K562 (cell line): Measurements from ENCODE around the gene POMGNT2. TPM values are rescaled to one million over a fixed set of nuclear protein-coding genes. Genes with fewer than 3 reads are reported as not detected.

ENCODE experiments used
- ATAC-seq: fragments of 200-7000 bp; cut with Tn5 transposase; 3 replicates; pipeline ENCODE4 v1.9.1; 2020; ENCODE audit warnings: moderate library complexity
- BruUV-seq: library from RNA; stranded (reverse); fragments of 400-500 nt; replicated peaks from 2 replicates; lab custom pipeline; 2021; lab: Mats Ljungman, UMichigan
- CTCF ChIA-PET: fragments of 300-600 bp; formaldehyde crosslinking; extraction: SDS; loops from one replicate; lab custom pipeline; 2021; ENCODE audit warnings: low intra/inter-chr PET ratio; lab: Yijun Ruan, JAX
- POLR2A ChIA-PET: fragments of 300-600, 350-650 bp; sonication (Branson Sonifier 250); formaldehyde crosslinking; extraction: SDS; loops from one replicate; lab custom pipeline; 2021; ENCODE audit warnings: antibody characterized with exemption, inconsistent platforms; lab: Yijun Ruan, JAX
- DNase-seq, 4 experiments: peaks; one replicate each; pipeline versions ENCODE4 v3.0.0 to v3.0.0-alpha.2; 2011 to 2018; ENCODE audit warnings: low spot score in 3 of 4, mixed read lengths in 3 of 4; ENCODE audit errors: extremely low read depth in 1 of 4
- FAIRE-seq: peaks from 2 replicates; lab custom pipeline; 2011; peaks lifted over from hg19 to GRCh38; lab: Jason Lieb, UNC
- H2AFZ ChIP-seq: 2 replicates; pipeline ENCODE4 v1.6.0; 2011; ENCODE audit warnings: low read depth, low read length, control low read depth, inconsistent platforms
- H3K27ac ChIP-seq: fragments of 200-600 bp; 3 replicates; pipeline ENCODE4 v1.8.0; 2011; ENCODE audit warnings: low read depth, mild to moderate bottlenecking, control low read depth, inconsistent platforms, low read length, moderate library complexity, mixed read lengths; ENCODE audit errors: extremely low read depth
- H3K27me3 ChIP-seq, 2 experiments: fragments of 300-600 bp in 1 of 2; 2 replicates in 1 of 2; 3 replicates in 1 of 2; pipeline versions ENCODE4 v1.6.0 to v1.8.0; 2011; ENCODE audit warnings: inconsistent platforms in 2 of 2, low read length in 2 of 2, mild to moderate bottlenecking in 1 of 2, mixed read lengths in 1 of 2, moderate library complexity in 1 of 2; ENCODE audit not compliant: control insufficient read depth in 2 of 2, insufficient read depth in 2 of 2
- H3K36me3 ChIP-seq: fragments of 300-600 bp; 3 replicates; pipeline ENCODE4 v1.8.0; 2011; ENCODE audit warnings: mild to moderate bottlenecking, low read length, inconsistent platforms; ENCODE audit not compliant: control insufficient read depth, insufficient read depth
- H3K4me1 ChIP-seq, 2 experiments: fragments of 200-600 bp in 1 of 2; replicated peaks in 1 of 2; 2 replicates in 1 of 2; 3 replicates in 1 of 2; pipeline versions ENCODE4 v1.5.1 to v1.8.0; 2011; ENCODE audit warnings: inconsistent platforms in 2 of 2, low read length in 2 of 2, mild to moderate bottlenecking in 1 of 2, mixed read lengths in 1 of 2, moderate library complexity in 1 of 2; ENCODE audit not compliant: control insufficient read depth in 2 of 2, insufficient read depth in 2 of 2
- H3K4me2 ChIP-seq: 2 replicates; pipeline ENCODE4 v1.6.1; 2011; ENCODE audit warnings: low read length, control low read depth, inconsistent platforms, mixed read lengths; ENCODE audit not compliant: insufficient read depth
- H3K4me3 ChIP-seq: fragments of 200-600 bp; sonication (generic), shearing (Covaris generic); 2 replicates; pipeline ENCODE4 v1.5.1; 2016; ENCODE audit warnings: control low read depth, inconsistent platforms
- H3K79me2 ChIP-seq: fragments of 200-600 bp; 3 replicates; pipeline ENCODE4 v1.8.0; 2011; ENCODE audit warnings: low read length, inconsistent platforms; ENCODE audit not compliant: control insufficient read depth, insufficient read depth
- H3K9ac ChIP-seq, 2 experiments: 2 replicates each; pipeline versions ENCODE4 v1.6.0 to v1.6.1; 2011; ENCODE audit warnings: low read depth in 2 of 2, low read length in 2 of 2, control low read depth in 1 of 2, inconsistent platforms in 1 of 2, mild to moderate bottlenecking in 1 of 2, mixed read lengths in 1 of 2; ENCODE audit not compliant: insufficient read depth in 1 of 2
- H3K9me1 ChIP-seq: one replicate; pipeline ENCODE4 v1.6.0; 2011; ENCODE audit warnings: inconsistent platforms, mild to moderate bottlenecking, low read length, moderate library complexity; ENCODE audit not compliant: control insufficient read depth, insufficient read depth
- H3K9me3 ChIP-seq: replicated peaks from 2 replicates; pipeline ENCODE4 v1.5.1; 2011; ENCODE audit warnings: low read depth, low read length, inconsistent platforms; ENCODE audit not compliant: control insufficient read depth, insufficient read depth
- H4K20me1 ChIP-seq: replicated peaks from 2 replicates; pipeline ENCODE4 v1.6.1; 2011; ENCODE audit warnings: low read length, inconsistent platforms, mixed read lengths; ENCODE audit not compliant: control insufficient read depth, insufficient read depth
- BACH1 ChIP-seq: fragments of 200-800 bp; sonication (Bioruptor generic); IDR thresholded peaks from 2 replicates; pipeline ENCODE4 v1.6.1; 2016; ENCODE audit warnings: missing genetic modification characterization, missing compliant biosample characterization
- CAMTA2 ChIP-seq: fragments of 250-450 bp; sonication (Bioruptor Pico); conservative IDR thresholded peaks from 2 replicates; pipeline ENCODE4 v1.5.1; 2022
- CEBPZ ChIP-seq: fragments of 150-350 bp; IDR thresholded peaks from 2 replicates; pipeline ENCODE4 v1.6.1; 2014; ENCODE audit warnings: low read depth, mild to moderate bottlenecking, low read length, borderline replicate concordance
- CTCF ChIP-seq, 3 experiments: IDR thresholded peaks in 2 of 3; conservative IDR thresholded peaks in 1 of 3; 2 replicates each; pipeline ENCODE4 v1.5.1; 2011 to 2012; ENCODE audit warnings: low read length in 3 of 3, mild to moderate bottlenecking in 3 of 3, control low read depth in 2 of 3, improper control_type of control experiment in 1 of 3, inconsistent platforms in 1 of 3, low read depth in 1 of 3, mixed read lengths in 1 of 3, moderate library complexity in 1 of 3; ENCODE audit not compliant: insufficient read depth in 2 of 3
- HDAC8 ChIP-seq: fragments of 450-650 bp; IDR thresholded peaks from 2 replicates; pipeline ENCODE4 v1.6.1; 2016; ENCODE audit warnings: mild to moderate bottlenecking, missing genetic modification characterization, moderate library complexity, missing compliant biosample characterization
- HMGXB4 ChIP-seq: sonication (generic); formaldehyde crosslinking; IDR thresholded peaks from 2 replicates; pipeline ENCODE4 v1.8.1; 2023; ENCODE audit warnings: mild to moderate bottlenecking, missing genetic modification reagents
- KLF1 ChIP-seq: fragments of 450-650 bp; IDR thresholded peaks from 2 replicates; pipeline ENCODE4 v1.6.1; 2016; ENCODE audit warnings: missing genetic modification characterization, missing compliant biosample characterization
- MEF2D ChIP-seq: conservative IDR thresholded peaks from 2 replicates; pipeline ENCODE4 v1.6.1; 2016; ENCODE audit warnings: low read depth, missing genetic modification characterization, missing compliant biosample characterization
- NFIX ChIP-seq: fragments of 250-450 bp; sonication (Bioruptor Pico); IDR thresholded peaks from 2 replicates; pipeline ENCODE4 v1.4.0; 2020; ENCODE audit warnings: low read depth, mild to moderate bottlenecking, moderate library complexity
- SUPT5H ChIP-seq: fragments of 450-650 bp; IDR thresholded peaks from 2 replicates; pipeline ENCODE4 v1.6.1; 2016
- TFE3 ChIP-seq: fragments of 450-650 bp; formaldehyde crosslinking; IDR thresholded peaks from 2 replicates; pipeline ENCODE4 v1.4.0; 2020; ENCODE audit warnings: mild to moderate bottlenecking, mixed read lengths
- ZNF507 ChIP-seq: conservative IDR thresholded peaks from 2 replicates; pipeline ENCODE4 v1.6.1; 2017; ENCODE audit warnings: missing genetic modification characterization, missing compliant biosample characterization
- ZSCAN32 ChIP-seq: fragments of 450-650 bp; formaldehyde crosslinking; IDR thresholded peaks from 2 replicates; pipeline ENCODE4 v1.4.0; 2020; ENCODE audit warnings: mild to moderate bottlenecking, moderate library complexity
- WGBS: fragments of 100-300 bp; shearing (Covaris generic); methylation state at CpG from one replicate; pipeline ENCODE4 v1.1.6; 2016; ENCODE audit warnings: low coverage, mixed read lengths; ENCODE audit not compliant: insufficient coverage; ENCODE audit errors: missing lambda C conversion rate; 5-methylcytosine and 5-hydroxymethylcytosine counted together
- in situ Hi-C: fragments of 300-500 bp; cut with MboI; formaldehyde crosslinking; loops from 4 replicates; pipeline ENCODE4 v1.15.0; 2018; ENCODE audit warnings: inconsistent platforms, mixed read lengths
- intact Hi-C: fragments of 100-400 bp; cut with micrococcal nuclease; formaldehyde crosslinking; loops from 2 replicates; pipeline ENCODE4 v1.14.2; 2022
- polyA plus RNA-seq, 8 experiments: library from polyadenylated mRNA; depleted of rRNA in 4 of 8; stranded (reverse) in 5 of 8; unstranded in 3 of 8; fragments of >200 nt; fragmentation: Nextera tagmentation in 2 of 8; fragmentation: Illumina TruSeq in 1 of 8; extraction: Ambion mirVana in 2 of 8; extraction: Trizol in 1 of 8; gene quantifications; 2 replicates each; pipeline versions ENCODE4 v1.2.1 to v1.2.3, GENCODE V29; 2011 to 2014; ENCODE audit warnings: inconsistent platforms in 1 of 8, missing spikeins in 1 of 8
- total RNA-seq, 7 experiments: library from RNA; depleted of rRNA in 6 of 7; stranded (reverse); fragments of >200 nt in 6 of 7; fragmentation: Illumina TruSeq in 2 of 7; extraction: Trizol in 2 of 7; gene quantifications; 2 replicates each; pipeline versions ENCODE4 v1.2.1 to v1.2.3, GENCODE V29; 2011 to 2021; ENCODE audit warnings: low replicate concordance in 1 of 7

The POMGNT2 gene
- total and polyA plus RNA-seq, 9 of the 15 experiments (the other 6 are each of a cell fraction or from before 2014, with no cell fraction given): 0.65 to 14.1 (median 10.3) TPM

GRCh38 chr3:43117257-43117656 is 11.4 kb upstream of the POMGNT2 start (continued):
- TF ChIP-seq CEBPZ: no peak

GRCh38 chr3:43113671-43114070 is 7.8 kb upstream of the POMGNT2 start:
- Histone ChIP-seq H3K27ac (no peak overlapping the region), H4K20me1 (no peaks in the 10 kb centered on the region), H3K9me1 (no peaks in the 10 kb centered on the region), H3K4me1 (no peaks in the 10 kb centered on the region), H3K4me3 (no peak overlapping the region), H2AFZ (no peak overlapping the region), H3K9me3 (no peaks in the 10 kb centered on the region), H3K4me2 (no peak overlapping the region), H3K27me3 (peaks cover 7 to 12% of the 10 kb centered on the region in 2 experiments; a peak in 4 of 5 replicates), H3K79me2 (no peaks in the 10 kb centered on the region), H3K9ac (no peak overlapping the region), H3K36me3 (no peaks in the 10 kb centered on the region)
- WGBS: 2% methylated on average over 3 of the region's 3 CpGs
- intact Hi-C loops: loop anchor here (1.0 kb wide), 1 partner anchor 152 kb away; no protein-coding TSS in a partner anchor
- ChIA-PET POLR2A (interaction anchor here (0.7 to 2.0 kb wide), 2 partner anchors 10 to 83 kb away, joined by 3 to 4 read pairs; no protein-coding TSS in a partner anchor), CTCF (no interaction called here)
- no peak for DNase-seq
- BruUV-seq: no TSS peak
- in situ Hi-C loops: no loop called here
- no peak for FAIRE-seq
- ATAC-seq: no peak
- TF ChIP-seq BACH1 (tag) (no peak), NFIX (CRISPR knock-in tag) (no peak), CAMTA2 (CRISPR knock-in tag) (no peak), KLF1 (no peak), HMGXB4 (CRISPR knock-in tag) (no peak), CTCF (IDR thresholded peaks at IDR 0.05 in 2 of 3, conservative IDR thresholded peaks at IDR 0.05 in 1 of 3; ENCODE audit: insufficient read depth in 2 of 3, low read depth in 1 of 3, low read length in 3 of 3) (no peak), TFE3 (CRISPR knock-in tag) (no peak), SUPT5H (no peak), MEF2D (tag) (no peak), ZSCAN32 (CRISPR knock-in tag) (no peak), HDAC8 (tag) (no peak), ZNF507 (tag) (no peak)
